Pancreas (tissue), 10 donors: ENCODE data around the gene FBXO27. TPM values are rescaled to one million over a fixed set of nuclear protein-coding genes. Genes with fewer than 3 reads are reported as not detected.

ENCODE experiments used
- ATAC-seq, 4 donors: fragments of 200-7000 bp; cut with Tn5 transposase; one replicate each; pipeline versions ENCODE4 v1.8.0 to v1.9.1; 2020; ENCODE audit warnings: mild to moderate bottlenecking in 4 of 4, moderate library complexity in 4 of 4
- DNase-seq, 6 donors: peaks; one replicate each; pipeline ENCODE4 v3.0.0-alpha.2; 2020
- FAIRE-seq: peaks from 2 replicates; lab custom pipeline; 2012; peaks lifted over from hg19 to GRCh38; lab: Jason Lieb, UNC
- H3K27ac ChIP-seq, 4 donors: fragments of 200-600 bp; sonication (generic); 1 replicate in 3 of 4; 2 replicates in 1 of 4; pipeline versions ENCODE4 v1.5.0 to v1.8.0; 2020
- H3K27me3 ChIP-seq, 4 donors: fragments of 200-600 bp; one replicate each; pipeline ENCODE4 v1.8.0; 2021
- H3K36me3 ChIP-seq, 3 donors: fragments of 200-600 bp; sonication (generic) in 1 of 3; one replicate each; pipeline versions ENCODE4 v1.5.0 to v1.8.0; 2020 to 2021
- H3K4me1 ChIP-seq, 3 donors: fragments of 200-600 bp; one replicate each; pipeline ENCODE4 v1.8.0; 2021
- H3K4me3 ChIP-seq, 4 donors: fragments of 200-600 bp; sonication (generic) in 2 of 4; one replicate each; pipeline versions ENCODE4 v1.5.0 to v1.8.0; 2020 to 2021
- H3K9me3 ChIP-seq, 4 donors: fragments of 200-600 bp; one replicate each; pipeline ENCODE4 v1.8.0; 2021
- WGBS, 2 donors: extraction: QIAGEN DNeasy Blood & Tissue Kit; methylation state at CpG; one replicate each; pipeline ENCODE4 v1.1.7; 2013; 5-methylcytosine and 5-hydroxymethylcytosine counted together
- intact Hi-C, 3 donors: fragments of 100-400 bp; cut with DNase I; formaldehyde crosslinking; loops; one replicate each; pipeline versions ENCODE4 v1.11.1 to v1.14.2; 2022
- polyA plus RNA-seq, 2 donors: library from polyadenylated mRNA; stranded (reverse); fragments of 200-250 nt; gene quantifications; one replicate each; pipeline ENCODE4 v1.2.3, GENCODE V29; 2013
- total RNA-seq, 6 donors: library from RNA; stranded (reverse); fragmentation: NEBNext Ultra II Directional in 4 of 6; extraction: Animal tissue kit (Norgen Biotek cat#: 25700) in 4 of 6; gene quantifications; one replicate each; pipeline versions ENCODE4 v1.2.1 to v1.2.4, GENCODE V29; 2021 to 2023
- TF ChIP-seq, protein P1 (sequence below), 4 donors: fragments of 200-600 bp; sonication (generic) in 3 of 4; IDR thresholded peaks; one replicate each; pipeline versions ENCODE4 v1.5.0 to v1.8.0; 2021; ENCODE audit warnings: antibody characterized with exemption in 4 of 4
- donor health status: healthy with polysubstance abuse.
- donor health status: DM: no; HTN: no; CAD: no; lungs with moderate emphysema.
- donor health status: DM: no; HTN: no; CAD: no.
- donor health status: control.
- donor health status: control.
- donor health status: Bipolar disorder and iron deficiency.
- donor health status: DM: yes; HTN: yes; CAD: no.
- donor health status: DM: no; HTN: no; CAD: no.
- donor health status: DM: no; HTN: no; CAD: no.
- donor health status: DM: yes; HTN: yes; CAD: no.

FBXO27 gene, protein sequence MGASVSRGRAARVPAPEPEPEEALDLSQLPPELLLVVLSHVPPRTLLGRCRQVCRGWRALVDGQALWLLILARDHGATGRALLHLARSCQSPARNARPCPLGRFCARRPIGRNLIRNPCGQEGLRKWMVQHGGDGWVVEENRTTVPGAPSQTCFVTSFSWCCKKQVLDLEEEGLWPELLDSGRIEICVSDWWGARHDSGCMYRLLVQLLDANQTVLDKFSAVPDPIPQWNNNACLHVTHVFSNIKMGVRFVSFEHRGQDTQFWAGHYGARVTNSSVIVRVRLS
- total RNA-seq (1 to 10 TPM; 2.2 to 5.5 (median 4.3) TPM), polyA plus RNA-seq (1 to 10 TPM; 1.0 to 2.6 TPM)

- peak within 1 kb of the TSS; percentile 72 to 86 (median 84) for H3K4me3 ChIP-seq
- TF ChIP-seq, protein P1, sequence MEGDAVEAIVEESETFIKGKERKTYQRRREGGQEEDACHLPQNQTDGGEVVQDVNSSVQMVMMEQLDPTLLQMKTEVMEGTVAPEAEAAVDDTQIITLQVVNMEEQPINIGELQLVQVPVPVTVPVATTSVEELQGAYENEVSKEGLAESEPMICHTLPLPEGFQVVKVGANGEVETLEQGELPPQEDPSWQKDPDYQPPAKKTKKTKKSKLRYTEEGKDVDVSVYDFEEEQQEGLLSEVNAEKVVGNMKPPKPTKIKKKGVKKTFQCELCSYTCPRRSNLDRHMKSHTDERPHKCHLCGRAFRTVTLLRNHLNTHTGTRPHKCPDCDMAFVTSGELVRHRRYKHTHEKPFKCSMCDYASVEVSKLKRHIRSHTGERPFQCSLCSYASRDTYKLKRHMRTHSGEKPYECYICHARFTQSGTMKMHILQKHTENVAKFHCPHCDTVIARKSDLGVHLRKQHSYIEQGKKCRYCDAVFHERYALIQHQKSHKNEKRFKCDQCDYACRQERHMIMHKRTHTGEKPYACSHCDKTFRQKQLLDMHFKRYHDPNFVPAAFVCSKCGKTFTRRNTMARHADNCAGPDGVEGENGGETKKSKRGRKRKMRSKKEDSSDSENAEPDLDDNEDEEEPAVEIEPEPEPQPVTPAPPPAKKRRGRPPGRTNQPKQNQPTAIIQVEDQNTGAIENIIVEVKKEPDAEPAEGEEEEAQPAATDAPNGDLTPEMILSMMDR (IDR thresholded peaks at IDR 0.05), result no peak
- intact Hi-C loops, result no loop called here
- H3K36me3 ChIP-seq, result no peaks in the 10 kb centered on the region
- peak in 3 of 4 donors; percentile 26 to 44 (median 33) for ATAC-seq
- H3K9me3 ChIP-seq, result no peaks in the 10 kb centered on the region
- DNase-seq, result peak in 2 of 6 donors; percentile 15 to 19
- 8 to 11% methylated on average over 55 to 66 of the region's 66 CpGs for WGBS, 2 donors
- H3K27me3 ChIP-seq, result no peaks in the 10 kb centered on the region
- no peaks in the 10 kb centered on the region for H3K4me1 ChIP-seq
- H3K27ac ChIP-seq, result peak within 1 kb of the TSS; percentile 31 to 53 (median 46)
- FAIRE-seq, result no peak
These were observed at the start of gene FBXO27 for GRCh38 chr19:39032063-39032918. Gene FBXO27 (minus strand): TSS chr19:39032549. CDS start chr19:39032227, 322 bp downstream.

- DNase-seq (no peak), ATAC-seq (no peak), FAIRE-seq (no peak)
- Histone ChIP-seq H3K36me3 (no peaks in the 10 kb centered on the region), H3K9me3 (no peaks in the 10 kb centered on the region), H3K27me3 (peaks cover 0 to 19% (median 0%) of the 10 kb centered on the region in 4 donors), H3K27ac (no peak overlapping the region), H3K4me1 (no peaks in the 10 kb centered on the region), H3K4me3 (no peak overlapping the region)
- intact Hi-C loops, result no loop called here
- TF ChIP-seq, protein P1 (IDR thresholded peaks at IDR 0.05), result no peak
- WGBS, 2 donors, result 43 to 55% methylated on average over 3 of the region's 3 CpGs
These were observed 48.1 kb upstream of the FBXO27 start for GRCh38 chr19:39080431-39080830.

DNA sequence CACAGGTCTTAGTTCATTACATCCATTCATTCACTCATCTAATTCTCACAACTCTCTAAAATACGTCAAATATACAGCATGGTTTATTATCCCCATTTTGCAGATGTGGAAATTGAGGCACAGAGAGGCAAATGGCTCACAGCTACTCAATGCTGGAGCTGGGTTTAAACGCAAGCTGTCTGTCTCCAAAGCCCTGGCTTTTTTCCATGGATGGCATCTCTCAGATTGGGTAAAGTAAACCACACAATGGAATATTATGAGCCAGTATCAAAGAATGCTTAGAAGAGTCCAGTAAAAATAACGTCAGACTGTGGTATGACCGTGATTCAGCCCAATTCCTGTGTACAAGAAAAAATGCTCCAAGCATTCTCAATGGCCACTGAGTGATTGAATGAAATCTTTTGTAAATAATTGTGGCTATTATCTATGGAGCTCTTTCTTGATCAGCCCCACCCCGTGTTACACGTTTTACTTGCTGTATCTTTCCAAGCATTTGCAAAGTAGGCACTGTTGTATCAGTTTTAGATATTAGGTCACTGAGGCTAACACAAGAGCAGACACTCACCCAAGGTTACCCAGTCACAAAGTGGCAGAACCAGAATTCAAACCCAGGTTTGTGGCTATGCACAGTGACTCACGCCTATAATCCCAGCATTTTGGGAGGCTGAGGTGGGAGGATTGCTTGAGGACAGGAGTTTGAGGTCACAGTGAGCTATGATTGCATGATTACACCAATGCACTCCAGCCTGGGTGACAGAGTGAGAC lies 46.3 kb upstream of the FBXO27 start:
- TF ChIP-seq, protein P1 (IDR thresholded peaks at IDR 0.05), result no peak
- ATAC-seq (no peak), FAIRE-seq (no peak), DNase-seq (no peak)
- Histone ChIP-seq H3K36me3 (no peaks in the 10 kb centered on the region), H3K4me3 (no peak overlapping the region), H3K9me3 (no peaks in the 10 kb centered on the region), H3K4me1 (no peaks in the 10 kb centered on the region), H3K27ac (no peak overlapping the region), H3K27me3 (peaks cover 0 to 13% (median 0%) of the 10 kb centered on the region in 4 donors)
- intact Hi-C loops, result no loop called here
- 36 to 41% methylated on average over 7 of the region's 7 CpGs for WGBS, 2 donors

DNA sequence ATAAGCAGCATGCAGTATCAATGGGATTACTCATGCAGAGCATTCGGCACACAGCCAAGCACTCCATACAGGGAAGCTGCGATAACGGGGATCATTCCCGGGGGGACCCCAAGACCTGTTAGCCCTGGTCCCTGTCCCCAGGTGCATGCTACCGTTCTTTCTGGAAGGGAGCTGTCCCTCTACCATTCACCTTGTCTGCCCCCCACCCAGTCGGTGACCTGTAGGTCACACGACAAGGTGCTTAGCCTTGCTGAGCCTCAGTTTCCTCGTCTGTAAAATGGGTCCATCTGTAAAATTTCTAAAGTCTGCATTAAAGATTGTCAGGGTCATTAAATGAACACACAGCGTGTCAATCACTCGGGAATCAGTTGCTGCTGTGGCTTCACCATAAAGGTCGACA lies 45.0 kb upstream of the FBXO27 start:
- ATAC-seq (no peak), FAIRE-seq (no peak), DNase-seq (no peak)
- no peaks in the 10 kb centered on the region for H3K36me3 ChIP-seq
- H3K4me1 ChIP-seq, result no peaks in the 10 kb centered on the region
- WGBS, 2 donors, result 60 to 77% methylated on average over 11 of the region's 11 CpGs
- intact Hi-C loops, result no loop called here
- no peak overlapping the region for H3K4me3 ChIP-seq
- H3K9me3 ChIP-seq, result no peaks in the 10 kb centered on the region
- H3K27ac ChIP-seq, result no peak overlapping the region
- peaks cover 0 to 5% (median 0%) of the 10 kb centered on the region in 4 donors for H3K27me3 ChIP-seq
- TF ChIP-seq, protein P1 (IDR thresholded peaks at IDR 0.05), result no peak
